ENCODE results near the gene SEC23A. TPM values are rescaled to one million over a fixed set of nuclear protein-coding genes. Genes with fewer than 3 reads are reported as not detected.
"Not testable (repeated sequence)": the region's sequence is repeated elsewhere in the genome, so short reads cannot be mapped to it uniquely, and the experiment has no call there.

The SEC23A gene
- total RNA-seq, 1 experiment from 2014 or later, result 42.0 TPM

DNA sequence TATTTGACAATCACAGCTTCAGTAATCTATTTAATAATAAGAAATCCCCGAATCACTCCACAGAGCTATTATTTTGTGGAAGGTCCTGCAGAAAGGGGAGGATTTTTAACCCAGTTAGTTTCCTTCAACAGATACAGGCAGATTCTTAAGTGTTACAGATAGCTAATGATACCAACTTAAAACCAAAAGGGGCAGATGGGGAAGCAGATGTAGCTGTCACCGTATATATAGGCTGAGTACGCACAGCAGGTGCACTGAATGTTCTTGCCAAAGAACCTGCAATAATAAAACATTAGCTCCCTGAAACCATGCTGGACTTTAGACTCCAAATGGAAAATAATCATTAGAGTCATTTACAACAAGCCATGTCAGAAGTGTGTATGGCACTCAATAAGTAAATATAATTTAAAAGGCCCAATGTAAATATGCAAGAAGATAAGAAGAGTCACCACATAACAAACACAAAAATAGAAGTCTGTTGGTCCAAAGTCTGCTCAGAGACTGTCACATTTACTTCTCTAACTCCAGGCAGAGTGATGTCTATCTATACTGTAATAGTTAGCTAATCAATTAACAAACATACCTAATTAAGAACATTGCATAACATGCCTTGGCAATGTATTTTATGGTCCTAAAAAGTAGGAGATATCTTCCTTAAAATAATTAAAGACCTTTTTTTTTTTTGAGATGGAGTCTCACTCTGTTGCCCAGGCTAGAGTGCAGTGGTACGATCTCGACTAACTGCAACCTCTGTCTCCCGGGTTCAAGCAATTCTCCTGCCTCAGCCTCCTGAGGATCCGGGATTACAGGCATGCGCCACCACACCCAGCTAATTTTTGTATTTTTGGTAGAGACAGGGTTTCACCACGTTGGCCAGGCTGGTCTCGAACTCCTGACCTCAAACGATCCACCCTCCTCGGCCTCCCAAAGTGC, 78.8 kb downstream of the SEC23A start:
- Histone ChIP-seq H3K4me1 (replicated peaks; ENCODE audit: insufficient read depth) (no peaks in the 10 kb centered on the region), H3K79me2 (ENCODE audit: low read depth) (no peaks in the 10 kb centered on the region), H3F3A (ENCODE audit: insufficient read depth, low read depth) (no peaks in the 10 kb centered on the region), H3K9me3 (ENCODE audit: insufficient read depth, low read depth) (no peaks in the 10 kb centered on the region), H3K27ac (no peak overlapping the region), H3K4me2 (no peak overlapping the region), H2AFZ (no peak overlapping the region), H3K36me3 (ENCODE audit: low read depth) (no peaks in the 10 kb centered on the region), H3K27me3 (ENCODE audit: insufficient read depth, low read depth) (no peaks in the 10 kb centered on the region), H3K9me2 (ENCODE audit: insufficient read depth) (no peaks in the 10 kb centered on the region), H3K4me3 (no peak overlapping the region), H4K20me1 (ENCODE audit: insufficient read depth) (no peaks in the 10 kb centered on the region)
- no TSS peak for BruUV-seq (replicated peaks)
- no peak for TF ChIP-seq EZH2 (IDR thresholded peaks at IDR 0.05; ENCODE audit: low read depth)
- TF ChIP-seq, protein P1, sequence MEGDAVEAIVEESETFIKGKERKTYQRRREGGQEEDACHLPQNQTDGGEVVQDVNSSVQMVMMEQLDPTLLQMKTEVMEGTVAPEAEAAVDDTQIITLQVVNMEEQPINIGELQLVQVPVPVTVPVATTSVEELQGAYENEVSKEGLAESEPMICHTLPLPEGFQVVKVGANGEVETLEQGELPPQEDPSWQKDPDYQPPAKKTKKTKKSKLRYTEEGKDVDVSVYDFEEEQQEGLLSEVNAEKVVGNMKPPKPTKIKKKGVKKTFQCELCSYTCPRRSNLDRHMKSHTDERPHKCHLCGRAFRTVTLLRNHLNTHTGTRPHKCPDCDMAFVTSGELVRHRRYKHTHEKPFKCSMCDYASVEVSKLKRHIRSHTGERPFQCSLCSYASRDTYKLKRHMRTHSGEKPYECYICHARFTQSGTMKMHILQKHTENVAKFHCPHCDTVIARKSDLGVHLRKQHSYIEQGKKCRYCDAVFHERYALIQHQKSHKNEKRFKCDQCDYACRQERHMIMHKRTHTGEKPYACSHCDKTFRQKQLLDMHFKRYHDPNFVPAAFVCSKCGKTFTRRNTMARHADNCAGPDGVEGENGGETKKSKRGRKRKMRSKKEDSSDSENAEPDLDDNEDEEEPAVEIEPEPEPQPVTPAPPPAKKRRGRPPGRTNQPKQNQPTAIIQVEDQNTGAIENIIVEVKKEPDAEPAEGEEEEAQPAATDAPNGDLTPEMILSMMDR (conservative IDR thresholded peaks at IDR 0.05), result no peak
- no peak for DNase-seq
- intact Hi-C loops (cut with micrococcal nuclease; ENCODE audit: unreplicated experiment), result no loop called here
- POLR2A ChIA-PET (ENCODE audit: unreplicated experiment), result no interaction called here
- CTCF ChIA-PET, result interaction anchor here (0.7 to 1.1 kb wide), 2 partner anchors 9 to 156 kb away, joined by 3 read pairs; no protein-coding TSS in a partner anchor

DNA sequence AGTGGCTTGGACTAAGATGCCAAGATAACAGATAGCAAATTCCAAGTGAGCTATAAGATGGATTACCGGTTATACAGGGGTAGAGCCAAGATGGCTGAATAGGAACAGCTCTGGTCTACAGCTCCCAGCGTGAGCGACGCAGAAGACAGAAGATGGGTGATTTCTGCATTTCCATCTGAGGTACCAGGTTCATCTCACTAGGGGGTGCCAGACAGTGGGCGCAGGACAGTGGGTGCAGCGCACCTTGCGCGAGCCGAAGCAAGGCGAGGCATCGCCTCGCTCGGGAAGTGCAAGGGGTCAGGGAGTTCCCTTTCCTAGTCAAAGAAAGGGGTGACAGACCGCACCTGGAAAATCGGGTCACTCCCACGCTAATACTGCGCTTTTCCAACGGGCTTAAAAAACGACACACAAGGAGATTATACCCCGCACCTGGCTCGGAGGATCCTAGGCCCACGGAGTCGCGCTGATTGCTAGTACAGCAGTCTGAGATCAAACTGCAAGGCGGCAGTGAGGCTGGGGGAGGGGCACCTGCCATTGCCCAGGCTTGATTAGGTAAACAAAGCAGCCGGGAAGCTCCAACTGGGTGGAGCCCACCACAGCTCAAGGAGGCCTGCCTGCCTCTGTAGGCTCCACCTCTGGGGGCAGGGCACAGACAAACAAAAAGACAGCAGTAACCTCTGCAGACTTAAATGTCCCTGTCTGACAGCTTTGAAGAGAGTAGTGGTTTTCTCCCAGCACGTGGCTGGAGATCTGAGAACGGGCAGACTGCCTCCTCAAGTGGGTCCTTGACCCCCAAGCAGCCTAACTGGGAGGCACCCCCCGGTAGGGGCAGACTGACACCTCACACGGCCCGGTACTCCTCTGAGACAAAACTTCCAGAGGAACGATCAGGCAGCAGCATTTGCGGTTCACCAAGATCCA, 85.7 kb downstream of the SEC23A start:
- BruUV-seq (replicated peaks); H3F3A ChIP-seq (ENCODE audit: insufficient read depth, low read depth); H3K4me2 ChIP-seq; H3K9me2 ChIP-seq (ENCODE audit: insufficient read depth); POLR2A ChIA-PET (ENCODE audit: unreplicated experiment); H3K27ac ChIP-seq; H4K20me1 ChIP-seq (ENCODE audit: insufficient read depth); H3K4me1 ChIP-seq (replicated peaks; ENCODE audit: insufficient read depth); DNase-seq; H3K36me3 ChIP-seq (ENCODE audit: low read depth); H3K4me3 ChIP-seq; H3K9me3 ChIP-seq (ENCODE audit: insufficient read depth, low read depth); H3K79me2 ChIP-seq (ENCODE audit: low read depth); H3K27me3 ChIP-seq (ENCODE audit: insufficient read depth, low read depth); CTCF ChIA-PET; H2AFZ ChIP-seq: not testable (repeated sequence)
- intact Hi-C loops (cut with micrococcal nuclease; ENCODE audit: unreplicated experiment), result loop anchor here (5.0 to 10.0 kb wide), 2 partner anchors 1115 to 1783 kb away; no protein-coding TSS in a partner anchor

- H3K36me3 ChIP-seq (ENCODE audit: low read depth), result no peaks in the 10 kb centered on the region
- POLR2A ChIA-PET (ENCODE audit: unreplicated experiment), result no interaction called here
Observed at GRCh38 chr14:39016733-39017095, 86.3 kb downstream of the SEC23A start.

More at GRCh38 chr14:39016733-39017095, 86.3 kb downstream of the SEC23A start:
- Histone ChIP-seq H2AFZ (no peak overlapping the region), H3K27ac (no peak overlapping the region), H3K4me1 (replicated peaks; ENCODE audit: insufficient read depth) (no peaks in the 10 kb centered on the region), H3K27me3 (ENCODE audit: insufficient read depth, low read depth) (no peaks in the 10 kb centered on the region), H3K9me3 (ENCODE audit: insufficient read depth, low read depth) (no peaks in the 10 kb centered on the region), H3K4me2 (no peak overlapping the region), H3K79me2 (ENCODE audit: low read depth) (no peaks in the 10 kb centered on the region), H3K9me2 (ENCODE audit: insufficient read depth) (no peaks in the 10 kb centered on the region), H3K4me3 (no peak overlapping the region), H3F3A (ENCODE audit: insufficient read depth, low read depth) (no peaks in the 10 kb centered on the region), H4K20me1 (ENCODE audit: insufficient read depth) (no peaks in the 10 kb centered on the region)
- no peak for TF ChIP-seq EZH2 (IDR thresholded peaks at IDR 0.05; ENCODE audit: low read depth)
- TF ChIP-seq, protein P1 (conservative IDR thresholded peaks at IDR 0.05), result no peak
- CTCF ChIA-PET, result no interaction called here
- no peak for DNase-seq
- BruUV-seq (replicated peaks), result no TSS peak
- intact Hi-C loops (cut with micrococcal nuclease; ENCODE audit: unreplicated experiment), result loop anchor here (5.0 to 10.0 kb wide), 2 partner anchors 1114 to 1782 kb away; no protein-coding TSS in a partner anchor

Measured in PC-9 (cell line).